GM12878 (cell line): ENCODE results near the gene C3. TPM values are rescaled to one million over a fixed set of nuclear protein-coding genes. Genes with fewer than 3 reads are reported as not detected.

Source experiments
- HDAC6 ChIP-seq: fragments of 200-600 bp; sonication (generic); IDR thresholded peaks from one replicate; pipeline ENCODE4 v1.8.0; 2017; ENCODE audit warnings: antibody characterized with exemption; ENCODE audit not compliant: unreplicated experiment
- RBBP5 ChIP-seq: fragments of 200-600 bp; sonication (generic); conservative IDR thresholded peaks from 2 replicates; pipeline ENCODE4 v1.6.1; 2016
- polyA plus RNA-seq, 11 experiments: library from polyadenylated mRNA; depleted of rRNA in 4 of 11; unstranded in 6 of 11; stranded (reverse) in 5 of 11; fragments of >200 nt; fragmentation: Nextera tagmentation in 4 of 11; fragmentation: Illumina TruSeq in 1 of 11; extraction: Ambion mirVana in 4 of 11; extraction: Trizol in 1 of 11; gene quantifications; 1 replicate in 1 of 11; 2 replicates in 10 of 11; pipeline versions ENCODE4 v1.2.1 to v1.2.3, GENCODE V29; 2011 to 2016; ENCODE audit warnings: inconsistent platforms in 2 of 11, missing spikeins in 2 of 11, low read depth in 1 of 11
- total RNA-seq, 4 experiments: library from RNA; depleted of rRNA in 3 of 4; stranded (reverse); fragments of >200 nt in 3 of 4; fragmentation: Illumina TruSeq in 1 of 4; extraction: Trizol in 1 of 4; gene quantifications; 2 replicates each; pipeline versions ENCODE4 v1.2.1 to v1.2.3, GENCODE V29; 2013 to 2021
- TF ChIP-seq, protein P1 (sequence below): fragments of 450-650 bp; IDR thresholded peaks from 2 replicates; pipeline ENCODE4 v1.6.1; 2017; ENCODE audit warnings: mild to moderate bottlenecking, moderate library complexity
- TF ChIP-seq, protein P2 (sequence below): IDR thresholded peaks from 2 replicates; pipeline ENCODE4 v1.6.1; 2012; ENCODE audit warnings: low read depth, low read length, improper control_type of control experiment
- TF ChIP-seq, protein P3 (sequence below): IDR thresholded peaks from 2 replicates; pipeline ENCODE4 v1.6.1; 2011; ENCODE audit warnings: mild to moderate bottlenecking, low read depth, low read length, moderate library complexity; ENCODE audit not compliant: insufficient replicate concordance

C3 gene
- total and polyA plus RNA-seq, 10 of the 15 experiments (the other 5 are each of a cell fraction or from before 2014, with no cell fraction given): 0.20 to 6.7 (median 0.72) TPM

DNA sequence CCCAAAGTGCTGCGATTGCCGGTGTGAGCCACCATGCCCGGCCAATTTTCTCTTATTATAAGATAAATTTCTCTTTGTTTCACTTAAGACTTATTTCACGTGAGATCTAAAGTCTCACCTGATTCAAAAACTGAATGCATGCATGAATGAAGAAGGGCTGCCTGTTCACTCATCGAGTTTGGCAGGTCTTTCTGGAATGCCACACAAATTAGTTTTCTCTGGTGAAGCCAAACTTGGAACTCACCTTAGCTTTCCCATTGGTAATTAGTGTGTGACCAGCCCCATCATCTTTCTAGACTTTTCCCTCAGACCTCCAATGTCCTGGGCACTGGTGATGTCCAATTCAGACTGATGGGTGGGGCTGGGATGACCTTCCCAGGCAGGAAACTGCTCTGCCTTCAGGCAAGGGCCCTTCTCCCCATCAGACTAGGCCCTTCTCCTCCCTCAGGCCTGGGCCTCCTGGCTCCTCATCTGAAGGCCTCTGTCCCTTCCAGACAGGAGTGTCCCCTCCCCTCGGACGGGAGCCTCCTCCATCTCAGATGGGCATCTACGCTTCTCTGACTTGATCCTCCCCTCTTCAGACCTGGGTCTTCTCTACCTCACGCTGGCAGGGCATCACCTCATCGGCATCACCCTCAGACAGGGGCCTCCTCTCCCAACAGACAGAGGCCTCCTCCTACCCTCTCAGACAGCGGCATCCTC, 14.4 kb downstream of the C3 start (continued):
- TF ChIP-seq, protein P1, sequence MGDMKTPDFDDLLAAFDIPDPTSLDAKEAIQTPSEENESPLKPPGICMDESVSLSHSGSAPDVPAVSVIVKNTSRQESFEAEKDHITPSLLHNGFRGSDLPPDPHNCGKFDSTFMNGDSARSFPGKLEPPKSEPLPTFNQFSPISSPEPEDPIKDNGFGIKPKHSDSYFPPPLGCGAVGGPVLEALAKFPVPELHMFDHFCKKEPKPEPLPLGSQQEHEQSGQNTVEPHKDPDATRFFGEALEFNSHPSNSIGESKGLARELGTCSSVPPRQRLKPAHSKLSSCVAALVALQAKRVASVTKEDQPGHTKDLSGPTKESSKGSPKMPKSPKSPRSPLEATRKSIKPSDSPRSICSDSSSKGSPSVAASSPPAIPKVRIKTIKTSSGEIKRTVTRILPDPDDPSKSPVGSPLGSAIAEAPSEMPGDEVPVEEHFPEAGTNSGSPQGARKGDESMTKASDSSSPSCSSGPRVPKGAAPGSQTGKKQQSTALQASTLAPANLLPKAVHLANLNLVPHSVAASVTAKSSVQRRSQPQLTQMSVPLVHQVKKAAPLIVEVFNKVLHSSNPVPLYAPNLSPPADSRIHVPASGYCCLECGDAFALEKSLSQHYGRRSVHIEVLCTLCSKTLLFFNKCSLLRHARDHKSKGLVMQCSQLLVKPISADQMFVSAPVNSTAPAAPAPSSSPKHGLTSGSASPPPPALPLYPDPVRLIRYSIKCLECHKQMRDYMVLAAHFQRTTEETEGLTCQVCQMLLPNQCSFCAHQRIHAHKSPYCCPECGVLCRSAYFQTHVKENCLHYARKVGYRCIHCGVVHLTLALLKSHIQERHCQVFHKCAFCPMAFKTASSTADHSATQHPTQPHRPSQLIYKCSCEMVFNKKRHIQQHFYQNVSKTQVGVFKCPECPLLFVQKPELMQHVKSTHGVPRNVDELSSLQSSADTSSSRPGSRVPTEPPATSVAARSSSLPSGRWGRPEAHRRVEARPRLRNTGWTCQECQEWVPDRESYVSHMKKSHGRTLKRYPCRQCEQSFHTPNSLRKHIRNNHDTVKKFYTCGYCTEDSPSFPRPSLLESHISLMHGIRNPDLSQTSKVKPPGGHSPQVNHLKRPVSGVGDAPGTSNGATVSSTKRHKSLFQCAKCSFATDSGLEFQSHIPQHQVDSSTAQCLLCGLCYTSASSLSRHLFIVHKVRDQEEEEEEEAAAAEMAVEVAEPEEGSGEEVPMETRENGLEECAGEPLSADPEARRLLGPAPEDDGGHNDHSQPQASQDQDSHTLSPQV: no peak
- TF ChIP-seq, protein P2, sequence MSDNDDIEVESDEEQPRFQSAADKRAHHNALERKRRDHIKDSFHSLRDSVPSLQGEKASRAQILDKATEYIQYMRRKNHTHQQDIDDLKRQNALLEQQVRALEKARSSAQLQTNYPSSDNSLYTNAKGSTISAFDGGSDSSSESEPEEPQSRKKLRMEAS: no peak
- TF ChIP-seq RBBP5 (no peak), HDAC6 (no peak)
- TF ChIP-seq, protein P3, sequence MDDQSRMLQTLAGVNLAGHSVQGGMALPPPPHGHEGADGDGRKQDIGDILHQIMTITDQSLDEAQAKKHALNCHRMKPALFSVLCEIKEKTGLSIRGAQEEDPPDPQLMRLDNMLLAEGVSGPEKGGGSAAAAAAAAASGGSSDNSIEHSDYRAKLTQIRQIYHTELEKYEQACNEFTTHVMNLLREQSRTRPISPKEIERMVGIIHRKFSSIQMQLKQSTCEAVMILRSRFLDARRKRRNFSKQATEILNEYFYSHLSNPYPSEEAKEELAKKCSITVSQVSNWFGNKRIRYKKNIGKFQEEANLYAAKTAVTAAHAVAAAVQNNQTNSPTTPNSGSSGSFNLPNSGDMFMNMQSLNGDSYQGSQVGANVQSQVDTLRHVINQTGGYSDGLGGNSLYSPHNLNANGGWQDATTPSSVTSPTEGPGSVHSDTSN: no peak
